GM12878 (cell line): ENCODE measurements around the gene AK5. TPM values are rescaled to one million over a fixed set of nuclear protein-coding genes. Genes with fewer than 3 reads are reported as not detected.

Source experiments
- CUX1 ChIP-seq: IDR thresholded peaks from 2 replicates; pipeline ENCODE4 v1.6.1; 2012; ENCODE audit warnings: improper control_type of control experiment, low read depth, low read length; ENCODE audit not compliant: insufficient replicate concordance
- E2F4 ChIP-seq: IDR thresholded peaks from 2 replicates; pipeline ENCODE4 v1.6.1; 2012; ENCODE audit warnings: low read depth, low read length, improper control_type of control experiment
- EED ChIP-seq: sonication (generic); IDR thresholded peaks from 2 replicates; pipeline ENCODE4 v1.6.1; 2016; ENCODE audit warnings: antibody characterized with exemption, low read depth
- JUNB ChIP-seq: IDR thresholded peaks from 2 replicates; pipeline ENCODE4 v1.6.1; 2016; ENCODE audit warnings: antibody characterized with exemption, mild to moderate bottlenecking
- MTA2 ChIP-seq: fragments of 450-650 bp; IDR thresholded peaks from 2 replicates; pipeline ENCODE4 v1.6.1; 2016; ENCODE audit warnings: low read depth, mild to moderate bottlenecking, moderate library complexity
- NFYB ChIP-seq: IDR thresholded peaks from 2 replicates; pipeline ENCODE4 v1.6.1; 2011; ENCODE audit warnings: low read depth, mild to moderate bottlenecking, low read length, improper control_type of control experiment, moderate library complexity; ENCODE audit not compliant: insufficient read depth
- PBX3 ChIP-seq: IDR thresholded peaks from 2 replicates; pipeline ENCODE4 v1.6.1; 2011; ENCODE audit warnings: mild to moderate bottlenecking, low read depth, low read length, moderate library complexity; ENCODE audit not compliant: insufficient replicate concordance
- SMC3 ChIP-seq: IDR thresholded peaks from 2 replicates; pipeline ENCODE4 v1.6.1; 2011; ENCODE audit warnings: low read length, improper control_type of control experiment, borderline replicate concordance
- USF1 ChIP-seq: IDR thresholded peaks from 2 replicates; pipeline ENCODE4 v1.6.1; 2011; ENCODE audit warnings: borderline replicate concordance, low read depth, mild to moderate bottlenecking, moderate library complexity, mixed read lengths, low read length; ENCODE audit not compliant: insufficient read depth; ENCODE audit errors: extremely low read length
- polyA plus RNA-seq, 11 experiments: library from polyadenylated mRNA; depleted of rRNA in 4 of 11; unstranded in 6 of 11; stranded (reverse) in 5 of 11; fragments of >200 nt; fragmentation: Nextera tagmentation in 4 of 11; fragmentation: Illumina TruSeq in 1 of 11; extraction: Ambion mirVana in 4 of 11; extraction: Trizol in 1 of 11; gene quantifications; 1 replicate in 1 of 11; 2 replicates in 10 of 11; pipeline versions ENCODE4 v1.2.1 to v1.2.3, GENCODE V29; 2011 to 2016; ENCODE audit warnings: inconsistent platforms in 2 of 11, missing spikeins in 2 of 11, low read depth in 1 of 11
- total RNA-seq, 4 experiments: library from RNA; depleted of rRNA in 3 of 4; stranded (reverse); fragments of >200 nt in 3 of 4; fragmentation: Illumina TruSeq in 1 of 4; extraction: Trizol in 1 of 4; gene quantifications; 2 replicates each; pipeline versions ENCODE4 v1.2.1 to v1.2.3, GENCODE V29; 2013 to 2021

The AK5 gene
- total and polyA plus RNA-seq, 10 of the 15 experiments (the other 5 are each of a cell fraction or from before 2014, with no cell fraction given), result 0.08 to 0.33 TPM; not detected in 8

- TF ChIP-seq CUX1, result no peak
- TF ChIP-seq EED, result no peak
- no peak for TF ChIP-seq PBX3
- TF ChIP-seq NFYB, result no peak
- no peak for TF ChIP-seq SMC3
- TF ChIP-seq USF1, result no peak
- no peak for TF ChIP-seq MTA2
- no peak for TF ChIP-seq JUNB
- TF ChIP-seq E2F4, result no peak
- TF ChIP-seq, all 136 proteins: peak for 0
Measured at GRCh38 chr1:77424236-77424635, 142.4 kb downstream of the AK5 start (continued).
